GM18526 (cell line): ENCODE measurements around the gene RET.

Experiments used
- POLR2A ChIP-seq: IDR thresholded peaks from 3 replicates; pipeline ENCODE4 v1.6.1; 2011; ENCODE audit not compliant: insufficient read length; ENCODE audit errors: extremely low read depth

The RET gene

DNA sequence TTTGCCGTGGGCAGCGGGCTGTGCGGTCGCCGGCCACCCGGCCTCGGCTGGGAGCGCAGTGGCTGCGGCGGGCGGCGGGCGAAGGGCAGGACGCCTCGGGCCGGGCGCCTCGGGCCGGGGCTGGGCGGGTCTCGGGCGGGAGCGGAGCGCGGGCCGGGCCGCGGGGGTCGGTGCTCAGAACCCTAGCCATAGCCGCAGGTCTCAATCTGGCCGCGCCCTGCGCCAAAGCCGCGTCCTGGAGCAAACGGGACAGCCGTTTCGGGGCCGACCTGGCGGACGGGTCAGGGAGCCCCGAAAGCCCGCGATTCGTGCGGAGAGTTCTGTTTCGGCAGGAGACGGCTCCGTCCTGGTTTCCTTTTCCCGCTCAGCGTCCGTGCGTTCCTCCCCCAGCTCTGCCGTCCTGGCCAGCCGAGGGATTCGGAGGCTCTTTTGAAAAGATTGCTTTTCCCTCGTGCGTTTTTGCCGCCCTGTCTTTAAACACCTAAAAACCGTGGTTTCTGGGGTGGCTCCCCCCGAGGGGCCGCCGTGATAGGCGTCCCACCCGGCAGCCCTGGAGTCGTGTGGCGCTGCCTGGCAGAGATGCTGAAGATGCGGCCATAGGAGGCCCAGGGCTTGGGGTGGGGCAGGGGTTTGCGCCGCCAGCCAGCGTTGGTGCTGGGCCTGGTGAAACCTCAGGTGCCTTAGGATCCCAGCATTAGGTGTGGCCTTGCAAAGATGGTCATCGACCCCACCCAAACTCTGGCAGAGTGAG lies 727 bp downstream of the RET start:
- no peak for TF ChIP-seq POLR2A

DNA sequence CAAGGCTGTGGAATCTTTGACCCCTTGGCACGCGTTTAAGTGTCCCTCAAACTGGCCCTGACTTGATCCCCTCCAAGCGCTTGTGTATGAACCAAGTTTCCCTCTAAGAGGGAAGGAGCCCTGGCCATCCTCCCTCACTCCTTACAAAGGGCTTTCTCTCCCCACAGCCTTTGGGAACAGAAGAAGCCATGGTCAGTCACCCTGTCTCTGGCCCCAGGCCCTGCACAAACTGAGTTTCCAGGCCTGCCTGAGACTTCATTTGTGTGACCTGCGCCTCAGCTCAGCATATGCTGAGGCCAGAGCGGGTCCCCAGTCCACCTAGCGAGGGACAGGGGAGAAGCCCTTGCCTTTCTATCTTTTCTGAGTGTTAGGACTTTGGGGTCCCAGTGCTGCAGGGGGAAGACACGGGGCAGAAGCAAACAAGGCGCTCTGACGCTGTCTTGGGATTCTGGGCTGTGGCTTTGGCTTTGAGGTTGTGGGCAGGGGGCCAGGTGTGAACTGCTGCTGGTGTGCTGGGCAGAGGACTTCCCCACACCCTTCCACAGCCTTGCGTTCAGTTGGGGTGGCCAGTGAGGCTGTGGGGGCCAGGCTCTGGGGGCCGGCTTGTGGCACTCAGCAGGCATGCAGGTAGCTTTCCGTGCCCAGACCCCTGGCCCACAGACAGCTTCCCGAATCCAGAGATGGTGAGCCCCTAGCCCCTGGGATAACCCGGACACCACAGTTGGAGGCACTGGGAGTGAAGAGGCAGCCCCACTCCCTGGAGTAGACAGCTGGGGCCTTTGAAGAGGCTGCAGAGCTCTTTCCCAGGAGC lies 1.5 kb downstream of the RET start:
- TF ChIP-seq POLR2A: no peak

GRCh38 chr10:43078986-43079273 lies 2.1 kb downstream of the RET start:
- TF ChIP-seq POLR2A: no peak

DNA sequence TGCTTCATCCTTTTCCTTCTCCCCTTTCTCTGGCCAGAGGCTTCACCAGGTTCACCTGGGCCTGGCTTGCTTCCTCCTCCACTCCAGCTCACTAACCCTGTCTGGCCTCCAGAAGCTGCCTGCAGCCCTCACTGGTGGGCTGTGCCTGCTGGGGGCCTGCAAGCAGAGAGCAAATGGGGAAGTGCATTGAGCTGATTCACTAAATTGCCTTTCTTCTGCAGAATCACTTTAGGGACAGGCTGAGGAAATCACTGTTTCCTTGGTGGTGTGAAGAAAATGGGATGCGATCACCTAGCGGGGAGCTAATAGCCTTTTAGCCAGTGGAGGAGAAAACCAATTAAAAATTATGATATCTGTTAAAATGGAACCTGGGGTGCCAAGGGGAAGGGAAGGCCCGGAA lies 3.0 kb downstream of the RET start:
- no peak for TF ChIP-seq POLR2A

- no peak for TF ChIP-seq POLR2A
Observed at GRCh38 chr10:43082087-43082486, 5.2 kb downstream of the RET start.

DNA sequence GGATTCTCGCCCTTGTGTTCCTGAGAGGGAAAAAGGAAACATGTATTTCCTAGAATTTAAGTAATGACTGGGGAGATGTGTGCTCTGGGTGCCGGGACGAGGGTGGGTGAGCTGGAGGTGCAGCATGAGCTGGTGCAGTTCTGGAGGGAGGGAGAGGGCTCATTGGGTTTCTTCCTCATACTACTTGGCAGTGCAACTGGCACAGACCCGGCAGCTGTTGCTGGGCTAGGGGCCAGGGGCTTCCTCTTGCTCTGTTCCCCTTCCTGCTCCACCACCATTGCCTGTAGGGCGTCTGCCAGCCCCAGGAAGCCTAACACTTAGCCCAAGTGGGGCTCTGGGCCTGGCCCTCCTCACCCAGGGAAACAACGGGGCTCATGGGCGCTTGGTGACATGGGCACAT lies 5.9 kb downstream of the RET start:
- TF ChIP-seq POLR2A: no peak

DNA sequence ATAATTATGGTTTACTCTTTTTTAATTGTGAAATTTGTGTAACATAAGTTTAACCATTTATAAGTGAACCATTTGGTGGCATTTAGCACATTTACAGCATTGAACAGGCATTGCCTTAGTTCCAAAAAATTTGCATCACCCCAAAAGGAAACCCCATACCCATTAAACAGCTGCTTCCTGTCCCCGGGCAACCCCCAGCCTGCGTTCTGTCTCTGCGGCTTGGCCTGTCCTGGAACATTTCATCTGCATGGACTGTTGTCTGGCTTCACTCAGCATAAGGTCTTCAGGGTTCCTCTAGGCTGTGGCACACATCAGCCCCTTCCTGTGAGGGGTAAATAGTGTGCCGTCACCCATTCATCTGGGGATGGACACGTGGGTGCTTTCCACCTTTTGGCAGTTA lies 6.9 kb downstream of the RET start:
- no peak for TF ChIP-seq POLR2A

- no peak for TF ChIP-seq POLR2A
Observed at GRCh38 chr10:43084812-43085211, 7.9 kb downstream of the RET start.

DNA sequence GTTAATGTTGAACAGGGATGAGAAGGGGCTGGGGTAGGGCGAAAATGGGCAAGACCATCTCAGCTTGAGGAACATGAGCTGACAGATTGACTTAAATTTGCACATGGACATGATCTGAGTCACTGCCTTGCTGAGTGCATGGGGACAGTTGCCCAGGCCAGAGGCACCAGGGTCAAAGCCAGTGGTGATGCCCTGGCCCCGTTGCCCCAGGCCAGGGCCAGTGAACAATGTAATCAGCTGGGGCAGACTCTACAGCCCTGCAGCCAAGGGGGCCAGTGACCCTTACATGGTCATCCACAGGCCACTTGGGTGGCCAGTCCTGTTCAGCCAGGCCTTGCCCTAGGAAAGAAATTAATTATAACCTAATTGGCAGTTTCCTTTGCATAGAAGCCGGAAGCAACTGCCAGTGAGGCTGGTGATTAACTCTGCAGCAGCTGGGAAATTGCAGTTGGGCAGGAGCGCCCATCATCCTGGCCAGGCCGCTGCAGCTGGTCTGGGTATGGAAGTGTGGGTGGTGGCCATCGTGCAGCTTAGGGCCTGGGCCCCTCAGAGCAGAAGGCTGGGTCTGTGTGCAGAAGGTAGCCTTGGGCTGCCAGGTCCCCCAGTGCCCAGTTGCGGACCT lies 9.6 kb downstream of the RET start:
- no peak for TF ChIP-seq POLR2A

- TF ChIP-seq POLR2A: no peak
Observed at GRCh38 chr10:43089519-43089918, 12.7 kb downstream of the RET start.

DNA sequence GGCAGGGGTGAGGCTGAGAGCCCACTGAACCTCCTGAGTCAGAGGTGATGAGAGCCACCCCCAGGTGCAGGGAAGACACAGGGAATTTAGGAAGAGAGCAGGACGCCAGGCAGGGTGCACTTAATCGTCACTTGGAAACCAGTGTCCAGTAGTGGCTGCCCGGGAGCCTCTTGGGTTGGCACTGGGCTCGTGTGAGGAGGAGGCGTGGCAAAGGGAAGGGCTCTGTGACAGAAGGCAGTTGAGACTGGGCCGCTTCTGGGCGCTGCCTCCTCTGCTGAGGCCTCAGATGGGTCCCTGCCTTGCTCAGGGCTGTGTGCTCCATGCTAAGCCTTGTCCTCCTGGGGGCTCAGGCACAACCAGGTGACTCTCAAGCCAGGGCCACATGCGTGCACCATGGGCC lies 13.3 kb downstream of the RET start:
- TF ChIP-seq POLR2A: no peak

DNA sequence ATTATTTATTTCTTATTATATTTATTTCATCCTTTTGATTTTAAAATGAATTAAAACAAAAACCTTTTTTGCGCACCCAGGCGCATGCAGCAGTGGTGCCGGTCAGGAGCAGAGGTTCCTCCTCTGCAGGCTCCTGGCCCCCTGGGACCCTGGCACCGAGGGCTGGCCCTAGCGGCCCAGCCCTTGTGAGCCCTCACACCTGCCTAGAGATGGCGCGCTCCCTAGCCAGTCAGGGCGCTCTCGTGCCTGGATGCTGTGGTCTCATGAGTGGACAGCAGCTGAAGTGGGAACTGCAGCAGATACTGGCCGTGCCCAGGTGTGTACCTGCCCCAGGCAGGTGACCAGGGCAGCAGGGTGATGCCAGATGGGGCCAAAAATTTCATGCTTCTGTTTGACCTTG lies 13.8 kb downstream of the RET start:
- no peak for TF ChIP-seq POLR2A

GRCh38 chr10:43091846-43092245 lies 15.0 kb downstream of the RET start:
- TF ChIP-seq POLR2A: no peak

DNA sequence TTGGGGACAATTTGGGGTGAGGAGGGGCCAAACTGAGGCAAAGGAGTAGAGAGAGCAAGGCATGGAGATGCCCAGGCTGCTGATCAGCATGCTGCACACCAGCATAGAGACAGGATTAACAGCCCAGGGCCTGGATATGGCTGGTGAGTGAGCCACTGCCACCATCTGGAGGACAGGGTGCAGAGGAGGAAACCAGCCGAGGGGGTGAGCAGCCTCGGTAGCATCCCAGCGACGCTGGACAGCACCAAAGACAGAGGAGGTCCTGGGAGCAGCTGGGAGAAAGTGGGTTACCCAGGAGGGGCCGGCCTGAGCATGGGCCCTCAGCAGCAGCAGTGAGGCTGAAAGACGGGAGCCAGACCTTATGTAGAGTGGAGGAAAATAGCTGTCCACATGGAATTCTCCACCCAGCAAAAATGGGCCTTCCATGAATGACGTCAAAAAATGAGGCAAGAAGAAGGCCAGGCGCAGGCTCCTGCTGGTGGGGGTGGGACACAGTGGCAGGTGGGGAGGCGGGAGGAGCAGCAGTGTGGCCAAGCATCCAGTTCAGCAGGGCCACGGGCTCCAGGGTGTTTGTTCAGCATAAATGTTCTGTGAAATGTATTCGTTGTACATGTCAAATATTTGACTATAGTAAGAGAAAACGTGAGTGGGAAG lies 16.7 kb downstream of the RET start:
- TF ChIP-seq POLR2A: no peak

DNA sequence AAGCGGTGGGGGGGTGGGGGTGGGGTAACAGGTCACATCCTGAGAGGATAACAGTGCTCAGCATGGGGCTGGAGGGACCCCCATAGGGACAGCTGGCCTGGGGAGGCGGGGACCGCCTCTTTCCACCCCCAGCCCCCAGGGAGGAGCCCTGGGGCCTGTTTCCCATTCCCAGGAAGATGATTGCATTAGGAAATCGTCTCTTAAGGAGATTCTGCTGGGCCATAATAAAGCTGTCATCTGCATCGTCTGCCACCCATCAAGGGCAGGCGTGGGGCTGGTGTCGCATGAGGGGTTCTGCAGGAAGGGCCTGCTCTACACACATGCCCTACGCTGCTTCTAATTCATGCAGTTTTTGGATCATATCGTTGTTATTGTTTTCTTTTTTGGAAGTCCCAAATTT lies 17.2 kb downstream of the RET start:
- no peak for TF ChIP-seq POLR2A

- TF ChIP-seq POLR2A: no peak
Observed at GRCh38 chr10:43099928-43100327, 23.1 kb downstream of the RET start.
